ENCODE data around the gene EPHA2.
"Not testable (repeated sequence)": the region's sequence is repeated elsewhere in the genome, so short reads cannot be mapped to it uniquely, and the experiment has no call there.

The EPHA2 gene

DNA sequence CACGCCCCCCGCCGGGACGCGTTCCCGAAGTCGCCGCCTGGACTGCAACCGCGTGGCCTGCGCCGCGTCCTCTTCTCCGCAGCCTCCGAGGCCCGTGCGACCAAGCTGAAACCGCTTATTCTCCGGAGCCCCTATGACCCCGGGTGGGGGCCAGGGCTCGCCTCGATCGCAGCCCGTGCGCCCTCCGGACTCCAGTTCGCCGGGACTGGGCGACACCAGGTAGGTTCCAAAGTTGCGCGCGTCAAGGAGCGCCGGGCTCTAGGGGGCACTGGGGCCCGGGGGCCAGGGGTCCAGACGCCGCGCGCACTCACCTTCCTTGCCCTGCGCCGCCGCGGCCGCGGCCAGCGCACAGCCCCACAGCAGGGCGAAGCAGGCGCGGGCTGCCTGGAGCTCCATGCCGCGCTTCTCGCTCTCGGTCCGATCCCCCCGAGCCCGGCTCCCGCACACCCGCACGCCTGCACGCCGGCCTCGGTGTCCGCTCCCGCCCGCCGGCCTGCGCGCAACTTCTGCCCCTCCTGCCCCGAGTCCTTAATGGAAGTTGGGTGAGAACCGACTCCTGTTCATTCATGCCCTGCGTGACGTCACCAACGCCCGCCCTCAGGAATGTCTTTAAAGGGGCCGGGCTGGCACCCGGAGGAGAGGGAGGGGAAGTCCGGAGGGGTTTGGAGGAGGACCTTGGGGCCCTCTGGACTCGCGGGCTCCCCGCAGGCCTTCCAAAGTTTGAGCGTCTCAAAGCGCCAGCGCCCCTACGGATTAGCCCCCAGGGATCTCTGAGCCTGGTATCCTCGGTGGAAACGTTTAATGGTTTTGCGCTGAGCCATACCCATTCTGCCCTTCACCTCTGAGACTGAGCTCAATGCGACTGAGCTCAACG is at the start of gene EPHA2:
Gene EPHA2, minus strand, starts transcription at position 533 of the 874 bp plus-strand sequence. Its CDS starts 137 bp downstream, at position 396.
- no peak for DNase-seq (ENCODE audit: low read depth)

- no peak for DNase-seq (ENCODE audit: low read depth)
Measured at GRCh38 chr1:16205334-16205671, 49.4 kb upstream of the EPHA2 start.

- peak; percentile 30 for DNase-seq (ENCODE audit: low read depth)
Measured at GRCh38 chr1:16204634-16205333, 48.9 kb upstream of the EPHA2 start.

GRCh38 chr1:16204216-16204615 is 48.3 kb upstream of the EPHA2 start:
- no peak for DNase-seq (ENCODE audit: low read depth)

DNA sequence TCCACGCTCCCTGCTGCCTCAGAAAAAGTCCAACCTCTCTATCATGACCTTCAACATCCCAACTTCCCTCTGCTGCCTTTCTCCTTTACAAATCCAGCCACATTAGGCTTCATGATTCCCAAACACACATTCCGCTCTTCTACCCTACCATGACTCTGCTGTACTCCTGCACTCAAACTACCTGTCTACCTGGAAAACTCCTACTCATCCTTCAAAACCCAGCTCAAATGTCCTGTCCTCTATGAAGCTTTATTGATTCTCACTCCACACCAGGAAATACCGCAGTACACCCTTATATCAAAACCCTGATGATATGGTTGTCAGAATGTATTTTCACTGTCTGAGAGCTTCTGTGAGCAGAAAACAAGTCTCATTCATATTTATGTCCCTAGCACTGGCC is 47.7 kb upstream of the EPHA2 start:
- no peak for DNase-seq (ENCODE audit: low read depth)

DNA sequence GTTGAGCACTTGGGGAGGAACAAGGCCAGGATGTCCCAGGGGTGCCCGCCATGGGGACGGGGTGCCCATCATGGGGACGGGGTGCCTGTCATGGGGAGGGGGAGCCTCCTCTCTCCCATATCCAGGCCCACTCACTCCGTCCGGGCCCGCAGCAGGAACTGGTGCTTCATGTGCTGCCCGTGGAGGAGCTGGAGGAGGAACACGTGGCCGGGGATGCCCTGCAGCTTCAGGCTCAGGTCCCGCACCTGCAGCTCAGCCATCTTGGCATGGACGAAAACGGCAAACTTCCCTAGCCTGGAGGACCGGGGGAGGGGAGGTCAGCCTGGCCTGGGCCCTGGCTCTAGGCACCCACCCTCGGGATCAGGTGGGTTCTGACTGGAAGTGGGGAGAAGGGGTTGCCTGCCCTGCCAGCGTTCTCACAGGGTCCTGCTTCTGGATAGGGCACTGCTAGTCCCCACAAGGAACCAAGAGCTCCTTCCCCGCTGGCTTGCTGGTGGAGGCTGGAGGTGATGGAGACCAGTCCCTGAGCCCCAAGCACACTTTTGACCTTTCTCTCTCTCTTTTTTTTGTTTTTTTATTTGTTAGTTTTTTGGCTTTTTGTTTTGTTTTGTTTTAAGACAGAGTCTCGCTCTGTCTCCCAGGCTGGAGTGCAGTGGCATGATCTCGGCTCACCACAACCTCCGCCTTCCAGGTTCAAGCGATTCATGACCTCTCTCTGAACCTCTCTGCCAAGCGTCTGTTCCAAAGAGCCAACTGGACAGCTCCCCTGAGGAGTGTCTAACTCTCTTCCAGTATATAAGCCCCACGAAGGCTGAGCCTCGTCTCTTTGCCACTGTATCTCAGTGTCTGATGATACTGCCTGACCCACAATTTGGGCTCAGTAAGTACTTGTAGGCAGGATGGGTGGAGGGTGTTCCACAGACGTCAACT is 46.7 kb upstream of the EPHA2 start:
- no peak for DNase-seq (ENCODE audit: low read depth)

- DNase-seq (ENCODE audit: low read depth), result no peak
Measured at GRCh38 chr1:16199700-16200099, 43.8 kb upstream of the EPHA2 start.

GRCh38 chr1:16199157-16199501 is 43.3 kb upstream of the EPHA2 start:
- DNase-seq (ENCODE audit: low read depth), result no peak

GRCh38 chr1:16198444-16199156 is 42.7 kb upstream of the EPHA2 start:
- DNase-seq (ENCODE audit: low read depth), result no peak

- DNase-seq (ENCODE audit: low read depth), result no peak
Measured at GRCh38 chr1:16196874-16197273, 41.0 kb upstream of the EPHA2 start.

- not testable (repeated sequence) for DNase-seq (ENCODE audit: low read depth)
Measured at GRCh38 chr1:16196139-16196538, 40.3 kb upstream of the EPHA2 start.

GRCh38 chr1:16195518-16195905 is 39.6 kb upstream of the EPHA2 start:
- DNase-seq (ENCODE audit: low read depth), result no peak

DNA sequence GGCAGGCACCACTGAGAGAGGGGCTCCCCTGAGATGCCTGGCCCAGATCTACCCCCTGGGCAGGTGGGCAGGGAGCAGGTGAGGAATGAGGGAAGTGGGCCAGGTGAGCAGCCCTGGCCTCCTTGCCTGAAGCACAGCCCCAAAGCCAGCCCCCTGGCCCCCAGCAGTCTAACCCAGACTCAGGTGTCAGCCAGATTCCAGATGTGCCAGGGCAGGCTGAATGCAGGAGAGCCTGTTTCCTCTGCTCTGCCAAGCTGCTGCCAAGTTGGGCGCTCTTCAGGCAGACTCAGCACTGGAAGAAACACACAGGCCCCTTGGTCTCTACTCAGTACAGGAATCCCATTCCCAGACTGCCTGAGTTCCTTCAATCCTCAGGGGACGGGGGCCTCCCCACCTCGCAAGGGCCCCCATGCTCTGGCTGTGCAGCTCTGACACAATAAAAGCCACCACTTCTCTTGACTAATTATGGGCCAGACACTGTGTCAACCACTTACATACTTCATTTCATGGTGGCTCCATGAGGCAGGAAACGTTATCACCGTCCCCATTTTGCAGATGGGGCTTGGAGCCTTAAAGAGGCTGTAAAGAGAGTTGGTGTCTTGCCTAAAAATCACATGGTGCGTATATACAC is 36.2 kb upstream of the EPHA2 start:
- DNase-seq (ENCODE audit: low read depth), result no peak

- DNase-seq (ENCODE audit: low read depth), result no peak
Measured at GRCh38 chr1:16191309-16191708, 35.4 kb upstream of the EPHA2 start.

GRCh38 chr1:16189921-16190621 is 34.2 kb upstream of the EPHA2 start:
- no peak for DNase-seq (ENCODE audit: low read depth)

DNA sequence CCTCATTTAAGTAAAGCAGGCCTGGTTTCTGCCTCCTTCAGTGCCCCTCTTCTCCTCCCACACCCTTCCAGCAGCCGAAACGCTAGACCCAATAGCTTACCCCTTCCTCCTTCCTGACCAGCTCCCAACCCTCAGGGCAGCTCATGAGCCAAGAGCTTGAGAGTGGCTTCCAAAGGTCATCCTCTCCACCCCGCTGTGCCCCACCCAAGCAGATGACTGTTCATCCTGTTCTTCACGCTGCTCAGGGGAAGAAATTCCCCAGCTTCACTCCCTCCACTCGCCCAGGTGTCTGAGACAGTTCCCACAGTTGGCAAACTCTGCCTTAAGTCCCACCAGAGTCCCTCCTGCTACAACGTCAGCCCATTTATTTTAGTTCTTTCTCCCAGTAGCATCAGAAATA is 33.1 kb upstream of the EPHA2 start:
- no peak for DNase-seq (ENCODE audit: low read depth)

DNA sequence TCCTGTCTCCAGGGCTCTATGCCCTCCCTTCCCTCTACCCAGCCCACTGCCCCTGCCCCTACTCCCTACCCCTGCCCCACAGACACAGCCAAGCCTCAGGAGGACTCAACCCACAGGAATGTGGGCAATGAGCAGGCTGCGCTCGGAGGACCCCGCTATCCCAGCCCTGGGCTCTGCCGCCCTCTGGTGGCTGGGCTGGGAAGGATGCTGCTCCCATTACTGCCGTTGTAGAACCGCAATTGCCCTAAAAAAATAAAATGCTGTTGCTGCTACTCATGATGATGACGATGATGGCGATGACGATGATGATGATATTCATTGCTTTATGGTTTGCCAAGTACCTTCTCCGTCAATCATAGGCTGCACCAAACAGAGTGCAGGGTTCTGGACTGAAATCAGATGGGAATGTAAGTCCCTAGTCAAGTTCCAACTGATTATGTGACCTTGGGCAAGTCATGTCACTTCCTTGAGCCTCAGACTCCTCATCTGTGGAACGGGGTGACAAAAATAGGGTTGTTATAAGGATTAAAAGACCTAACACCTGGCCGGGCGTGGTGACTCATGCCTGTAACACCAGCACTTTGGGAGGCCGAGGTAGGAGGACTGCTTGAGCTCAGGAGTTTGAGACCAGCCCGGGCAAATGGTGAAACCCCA is 32.0 kb upstream of the EPHA2 start:
- DNase-seq (ENCODE audit: low read depth), result peak; percentile 73

- DNase-seq (ENCODE audit: low read depth), result no peak
Measured at GRCh38 chr1:16186655-16187235, 30.9 kb upstream of the EPHA2 start.

DNA sequence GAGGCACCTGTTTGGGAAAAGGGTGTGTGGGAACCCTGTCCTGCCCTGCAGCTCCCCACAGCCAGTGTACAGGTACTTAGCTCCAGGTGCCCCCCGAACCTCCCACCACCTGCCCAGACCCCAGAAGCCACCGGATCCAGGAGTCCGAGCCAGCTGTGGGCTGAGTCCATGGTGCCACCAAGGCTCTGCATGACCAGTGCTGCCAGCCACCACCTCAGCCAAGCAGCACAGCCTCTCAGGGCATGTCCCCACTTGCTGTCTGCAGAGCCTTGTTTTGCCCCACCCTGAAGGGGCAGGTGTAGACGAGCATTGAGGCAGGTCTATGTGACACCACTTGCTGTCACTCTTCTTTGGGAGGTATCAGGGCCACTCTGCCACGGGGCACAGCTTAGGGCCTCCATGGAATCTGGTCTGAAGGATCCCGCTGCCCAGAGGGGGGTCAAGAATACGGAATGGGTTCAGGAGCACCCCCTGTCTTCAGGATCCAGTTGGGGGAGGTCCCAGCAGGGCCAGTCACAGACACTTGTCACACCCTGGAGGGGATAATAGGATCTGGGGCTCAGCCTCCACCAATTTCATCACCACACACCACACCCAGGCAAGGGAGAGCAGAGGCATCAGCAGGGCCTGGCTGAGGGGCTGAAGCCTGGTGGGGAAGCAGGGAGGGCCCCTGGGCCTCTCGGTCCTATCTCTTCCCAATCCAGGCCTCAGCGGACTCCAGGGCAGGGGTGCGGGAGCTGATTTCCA is 28.9 kb upstream of the EPHA2 start:
- DNase-seq (ENCODE audit: low read depth), result no peak
